ENCODE measurements around the gene GRIN2C.
"Not testable (repeated sequence)": the region's sequence is repeated elsewhere in the genome, so short reads cannot be mapped to it uniquely, and the experiment has no call there.

Gene GRIN2C

DNA sequence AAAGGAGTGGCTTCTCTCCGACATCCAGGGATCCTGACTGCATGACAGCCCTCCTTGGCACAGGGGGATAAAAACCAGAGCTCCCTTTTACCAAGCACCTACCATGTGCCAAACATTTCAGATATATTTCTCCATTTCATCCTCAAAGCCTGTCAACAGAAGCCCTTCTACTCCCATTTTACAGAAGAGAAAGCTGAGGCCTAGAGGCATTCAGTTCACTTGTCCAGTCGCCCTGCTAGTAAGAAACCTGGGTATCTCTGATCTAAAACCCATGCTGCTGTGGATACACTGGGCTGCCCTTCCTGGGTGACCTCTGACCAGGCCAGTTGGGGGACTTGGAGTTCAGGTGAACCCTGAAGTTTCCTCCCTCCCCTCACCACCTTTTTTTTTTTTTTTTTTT is 19.0 kb upstream of the GRIN2C start:
- DNase-seq = no peak

DNA sequence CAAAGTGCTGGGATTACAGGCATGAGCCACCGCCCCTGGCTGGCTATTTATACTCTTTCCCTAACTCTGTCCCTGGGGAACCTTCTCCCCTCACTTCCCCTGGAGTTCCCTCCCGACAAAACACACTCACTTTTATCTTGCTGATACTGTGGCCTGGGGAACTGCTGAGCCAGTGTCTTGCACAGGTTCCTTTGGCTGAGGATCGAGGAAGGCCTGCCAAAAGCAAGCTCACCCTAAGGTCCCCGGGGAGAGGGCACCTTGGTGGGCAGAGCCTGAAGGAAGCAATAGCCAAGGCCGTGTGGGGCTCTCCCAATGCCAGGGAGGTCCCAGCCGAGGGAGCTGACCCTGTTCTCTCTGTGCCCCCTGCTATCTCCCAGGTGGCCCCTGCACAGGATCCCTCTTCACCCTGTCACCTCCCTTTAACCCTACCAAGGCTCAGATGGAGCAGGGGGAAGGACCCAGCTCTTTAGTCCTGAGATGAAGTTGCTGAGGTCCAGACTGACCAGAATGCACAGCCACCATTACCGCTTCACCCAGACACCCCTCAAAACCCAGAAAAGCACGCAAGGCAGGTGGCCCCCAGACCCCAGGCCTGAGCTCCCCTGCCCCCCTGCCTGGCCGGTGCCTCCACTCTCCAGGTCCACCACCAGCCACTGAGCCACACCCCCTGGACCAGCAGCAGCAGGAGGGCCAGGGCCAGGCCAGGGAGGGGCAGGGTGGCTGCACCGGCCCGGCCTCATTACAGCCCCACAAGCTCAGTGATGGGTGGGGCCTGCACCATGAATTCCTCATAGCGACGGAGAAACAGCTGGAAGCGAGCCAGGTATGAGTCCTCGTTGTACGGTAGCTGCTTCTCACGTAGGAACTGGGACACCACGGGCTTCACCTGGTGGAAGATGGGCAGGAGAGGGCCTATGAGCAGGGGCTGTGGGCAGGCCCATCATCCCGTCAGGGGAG is 18.2 kb upstream of the GRIN2C start:
- no peak for DNase-seq

DNA sequence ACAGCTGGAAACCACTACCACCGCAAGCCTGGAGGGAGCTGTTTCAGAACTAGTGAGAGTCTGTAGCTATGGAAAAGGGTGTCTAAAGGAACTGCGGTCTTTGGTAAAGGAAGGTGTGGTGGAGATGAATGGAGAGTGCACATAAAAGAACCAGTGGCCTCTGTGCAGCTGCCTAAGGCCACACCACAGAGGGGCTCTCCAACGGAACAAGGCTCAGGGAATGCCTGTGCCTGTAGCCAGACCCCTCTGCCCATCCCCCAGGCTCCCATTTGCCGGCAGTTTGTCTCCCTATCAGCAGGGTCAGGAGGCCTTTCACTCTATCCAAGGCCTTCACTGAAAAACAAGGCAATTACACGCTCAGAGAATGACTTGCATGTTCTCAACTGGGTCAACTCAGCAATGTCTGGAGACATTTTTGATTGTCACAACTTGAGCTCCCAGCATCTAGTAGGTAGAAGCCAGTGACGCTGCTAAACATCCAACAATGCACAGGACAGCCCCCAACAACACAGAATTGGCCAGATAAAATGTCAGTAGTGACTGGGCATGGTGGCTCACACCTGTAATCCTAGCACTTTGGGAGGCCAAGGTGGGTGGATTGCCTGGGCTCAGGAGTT is 16.4 kb upstream of the GRIN2C start:
- no peak for DNase-seq

DNA sequence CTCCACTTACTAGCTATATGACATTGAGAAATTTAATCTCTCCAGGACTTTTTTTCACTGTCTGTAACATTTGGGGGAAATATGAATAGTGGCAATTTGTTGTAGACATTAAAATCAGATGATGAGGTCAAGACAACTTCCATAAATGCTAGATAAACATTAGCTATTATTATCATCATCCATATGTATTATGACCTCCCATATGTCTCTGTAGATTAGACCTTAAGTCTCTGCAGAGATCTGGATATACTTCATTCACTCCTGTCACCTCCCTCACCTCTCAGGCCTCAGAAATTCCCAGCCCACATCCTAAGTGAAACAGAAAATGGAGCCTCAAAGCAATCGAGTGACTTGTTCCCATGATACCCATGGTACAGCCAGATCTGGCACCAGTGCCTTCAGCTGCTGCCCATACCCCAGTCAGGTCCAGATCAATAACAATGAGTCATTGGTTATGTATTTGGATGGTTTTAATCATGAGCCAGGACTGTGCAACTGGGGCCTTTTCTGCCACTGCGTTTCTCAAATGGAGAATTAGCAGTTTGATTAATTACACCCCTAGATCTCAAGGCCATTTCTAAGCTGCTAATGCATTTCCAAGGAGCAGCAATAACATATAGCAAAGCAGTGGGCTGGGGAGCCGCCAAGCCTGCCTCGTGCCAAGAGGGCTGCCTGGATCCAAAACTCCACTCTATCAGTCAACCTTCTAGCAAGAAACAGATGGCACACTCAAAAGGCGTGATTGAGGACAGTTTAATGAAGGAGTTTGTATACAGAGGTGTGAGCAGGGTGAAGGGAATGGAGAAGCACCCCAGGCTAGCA is 15.7 kb upstream of the GRIN2C start:
- no peak for DNase-seq

DNA sequence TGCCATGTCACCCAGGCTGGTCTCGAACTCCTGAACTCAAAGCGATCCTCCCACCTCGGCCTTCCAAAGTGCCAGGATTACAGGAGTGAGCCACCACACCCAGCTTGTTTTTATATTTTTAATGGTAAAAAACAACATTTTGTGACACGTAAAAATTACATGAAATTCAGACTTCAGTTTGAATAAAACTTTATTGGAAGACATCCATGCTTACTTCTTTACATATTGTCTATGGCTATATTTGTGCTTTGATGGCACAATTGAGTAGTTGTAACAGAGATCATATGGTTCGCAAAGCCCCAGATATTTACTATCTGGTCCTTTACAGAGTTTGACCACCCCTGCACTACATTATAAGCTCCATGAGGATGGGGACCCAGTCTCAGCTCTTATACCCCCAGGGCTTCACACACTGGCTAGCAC is 14.9 kb upstream of the GRIN2C start:
- no peak for DNase-seq

DNA sequence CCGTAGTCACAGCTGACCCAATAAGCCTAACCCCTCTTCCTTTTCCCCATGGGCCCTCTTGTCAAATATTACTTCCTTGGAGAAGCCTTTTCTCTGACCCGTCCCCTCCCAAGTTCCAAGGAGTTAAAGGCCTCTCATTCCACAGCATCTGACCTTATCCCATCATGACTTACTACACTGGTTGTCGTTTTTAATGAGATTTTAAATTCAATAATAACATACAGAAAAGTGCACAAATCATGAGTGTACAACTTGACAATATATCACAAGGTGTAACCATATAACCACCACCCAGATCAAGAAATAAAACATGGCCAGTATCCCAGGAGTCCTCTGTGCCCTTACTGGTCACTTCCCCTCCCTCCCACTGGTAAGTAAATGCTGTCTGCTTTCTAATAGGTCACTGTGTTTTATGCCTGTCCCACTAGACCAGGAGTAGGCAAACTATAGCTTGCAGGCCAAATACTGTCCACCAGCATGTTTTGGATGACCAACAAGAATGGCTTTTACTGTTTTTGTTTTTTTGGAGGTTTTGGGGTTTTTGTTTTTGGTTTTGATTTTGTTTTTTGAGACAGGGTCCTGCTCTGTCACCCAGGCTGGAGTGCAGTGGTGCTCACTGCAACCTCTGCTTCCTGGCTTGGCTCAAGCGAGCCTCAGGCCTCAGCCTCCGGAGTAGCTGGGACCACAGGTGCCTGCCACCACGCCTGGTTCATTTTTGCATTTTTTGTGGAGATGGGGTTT is 14.4 kb upstream of the GRIN2C start:
- DNase-seq = no peak

DNA sequence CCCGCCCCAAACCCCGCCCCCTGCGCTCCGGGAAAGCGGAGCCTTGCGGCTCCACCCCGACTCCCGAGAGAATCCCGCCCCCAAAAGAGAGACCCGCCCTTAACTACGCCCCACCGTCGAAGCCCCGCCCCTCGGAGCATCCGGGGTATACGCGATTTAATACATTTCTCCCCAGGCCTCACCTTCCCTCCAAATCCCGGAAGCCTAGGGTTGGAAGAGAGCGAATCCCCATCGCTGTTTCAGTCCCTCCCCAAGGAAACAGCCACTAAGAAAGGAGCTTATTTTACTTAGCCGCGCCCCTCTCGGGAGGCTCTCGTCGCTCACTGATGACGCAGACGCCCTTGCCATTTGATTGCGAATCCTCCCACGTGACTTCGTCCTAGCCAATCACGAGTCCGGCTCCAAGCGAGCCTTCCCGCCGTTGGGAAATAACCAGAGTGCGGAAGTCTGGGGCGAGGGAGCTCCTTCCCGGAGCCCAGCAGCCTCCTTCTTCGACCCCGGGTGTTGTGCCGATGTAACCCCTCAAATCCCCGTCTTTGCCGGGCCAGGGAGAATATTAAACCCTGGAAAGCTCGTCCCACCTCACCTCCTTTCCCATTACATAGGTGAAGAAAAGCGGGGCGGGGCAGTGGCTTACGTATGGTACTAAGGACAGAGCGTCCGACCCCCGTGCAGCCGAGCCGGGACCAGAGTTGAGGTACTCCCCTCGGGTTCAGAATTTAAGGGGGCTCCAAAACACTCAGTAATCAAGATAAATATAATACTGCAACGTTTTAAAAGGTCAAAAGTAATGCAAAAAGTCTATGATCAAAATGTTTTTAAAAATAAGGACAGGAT is 13.6 kb upstream of the GRIN2C start:
- peak; percentile 98 to 100 for DNase-seq

DNA sequence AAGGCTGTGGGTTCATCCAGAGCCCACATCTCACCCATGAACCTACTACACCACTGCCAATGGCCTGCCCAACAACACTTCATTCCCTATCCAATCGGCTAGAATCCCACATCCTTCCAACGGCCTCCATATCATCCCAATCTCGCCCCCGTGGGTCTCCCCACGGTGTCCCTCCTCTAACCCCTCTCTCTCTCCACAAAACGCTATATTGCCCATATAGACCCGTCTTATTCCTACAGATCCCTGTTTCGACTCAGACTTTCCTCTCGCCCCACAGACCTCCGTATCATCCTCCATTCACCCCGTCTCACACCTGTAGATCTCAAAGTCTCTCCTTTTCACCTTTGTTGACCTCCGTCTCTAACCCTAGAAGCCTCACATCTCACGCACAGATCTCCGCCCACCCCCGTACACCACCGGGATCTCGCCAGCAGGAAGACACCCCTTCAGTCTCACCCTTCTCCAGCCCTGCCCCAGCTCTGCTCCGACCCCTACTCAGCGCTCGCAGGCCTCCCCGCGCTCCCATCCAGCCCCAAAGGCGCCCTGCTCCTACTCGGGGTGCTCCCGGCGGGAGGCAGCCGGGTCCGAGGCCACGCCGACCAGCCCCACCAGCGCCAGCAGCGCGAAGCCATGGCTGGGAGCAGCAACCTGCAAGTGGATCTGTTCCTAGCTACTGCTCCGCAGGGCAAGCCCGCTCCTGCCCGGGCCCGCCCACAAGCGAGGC is 12.8 kb upstream of the GRIN2C start, which contains the start of gene FDXR:
FDXR (minus strand) TSS at position 682 of the 724 bp plus-strand sequence; CDS start at position 632, 50 bp downstream.
- DNase-seq = no peak

DNA sequence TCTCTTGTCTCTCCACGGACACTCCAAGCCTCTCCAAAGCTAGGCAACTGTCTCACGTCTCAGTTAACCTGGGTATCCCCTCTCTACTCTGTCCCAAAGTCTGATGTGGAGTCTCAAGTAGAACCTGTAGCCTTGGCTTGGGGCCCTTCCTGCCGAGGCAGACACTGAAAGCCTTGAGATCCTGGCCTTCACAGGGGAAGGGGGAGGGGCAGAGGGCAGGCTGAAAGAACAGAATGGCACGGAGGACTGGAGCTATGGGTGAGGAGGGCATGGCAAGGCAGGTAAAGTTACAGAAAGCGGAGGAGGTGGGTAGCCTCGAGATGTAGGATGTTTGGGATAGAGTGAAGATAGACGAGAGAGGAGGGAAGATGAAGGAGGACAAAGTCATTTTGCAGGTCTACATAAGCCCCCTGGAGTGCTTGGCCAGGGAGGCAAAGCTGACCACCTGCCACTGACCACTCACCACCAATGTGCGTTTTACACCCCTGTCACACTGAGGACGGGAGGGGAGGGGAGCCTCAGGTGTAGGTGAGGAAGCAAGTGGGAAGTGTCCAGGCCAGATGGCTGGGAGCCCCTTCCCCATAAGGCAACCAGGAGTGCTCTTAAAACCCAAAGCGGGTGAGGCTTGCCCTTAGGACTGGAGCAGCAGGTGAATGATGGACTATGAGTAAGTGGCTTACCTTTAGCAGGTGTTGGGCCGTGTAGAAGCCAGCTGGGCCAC is 11.8 kb upstream of the GRIN2C start:
- no peak for DNase-seq

DNA sequence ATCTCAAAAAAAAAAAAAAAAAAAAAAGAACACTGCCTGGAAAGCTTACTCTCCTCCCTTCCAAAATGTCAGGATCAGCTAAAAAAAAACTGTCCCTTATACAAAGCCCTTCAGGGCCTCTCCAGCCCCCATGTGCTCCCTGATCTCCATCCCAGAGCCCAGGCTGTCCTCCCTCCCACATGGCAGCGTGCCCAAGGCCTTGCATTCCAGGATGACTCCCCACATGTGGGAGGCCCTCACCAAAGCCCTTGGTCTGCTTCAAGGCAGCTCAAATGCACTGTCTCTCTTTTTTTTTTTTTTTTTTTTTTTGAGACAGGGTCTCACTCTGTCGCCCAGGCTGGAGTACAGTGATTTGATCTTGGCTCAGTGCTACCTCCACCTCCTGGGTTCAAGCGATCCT is 10.8 kb upstream of the GRIN2C start:
- DNase-seq = no peak

DNA sequence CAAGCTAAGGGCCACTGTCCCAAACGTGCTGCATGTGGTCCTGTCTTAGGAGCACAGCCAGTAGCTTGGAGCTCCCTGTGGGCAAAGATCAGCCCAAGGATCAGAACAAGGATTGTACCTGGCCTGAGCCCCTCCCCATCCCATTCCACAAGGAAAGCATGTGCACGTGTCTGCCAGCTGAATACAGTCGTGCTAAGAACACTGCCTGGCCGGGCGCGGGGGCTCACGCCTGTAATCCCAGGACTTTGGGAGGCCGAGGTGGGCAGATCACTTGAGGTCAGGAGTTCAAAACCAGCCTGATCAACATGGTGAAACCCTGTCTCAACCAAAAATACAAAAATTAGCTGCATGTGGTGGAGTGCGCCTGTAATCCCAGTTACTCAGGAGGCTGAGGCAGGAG is 10.3 kb upstream of the GRIN2C start:
- DNase-seq = not testable (repeated sequence)

DNA sequence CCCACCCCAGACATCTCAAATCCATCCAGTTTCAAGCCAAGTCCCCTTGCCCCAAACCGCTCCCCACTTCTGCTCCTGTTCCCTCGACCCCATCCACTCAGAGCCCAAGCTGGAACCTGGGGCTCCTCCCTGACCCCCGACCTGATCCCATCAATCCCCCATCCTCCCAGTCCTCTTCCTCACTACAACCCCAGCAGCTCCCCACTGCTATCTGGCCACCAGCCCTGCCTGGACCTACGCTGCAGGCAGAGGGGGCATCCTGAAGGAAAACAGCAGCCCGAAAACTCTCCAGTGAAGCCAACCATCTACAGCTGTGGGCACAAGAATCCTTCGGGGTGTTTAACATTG is 9.2 kb upstream of the GRIN2C start:
- DNase-seq = no peak

DNA sequence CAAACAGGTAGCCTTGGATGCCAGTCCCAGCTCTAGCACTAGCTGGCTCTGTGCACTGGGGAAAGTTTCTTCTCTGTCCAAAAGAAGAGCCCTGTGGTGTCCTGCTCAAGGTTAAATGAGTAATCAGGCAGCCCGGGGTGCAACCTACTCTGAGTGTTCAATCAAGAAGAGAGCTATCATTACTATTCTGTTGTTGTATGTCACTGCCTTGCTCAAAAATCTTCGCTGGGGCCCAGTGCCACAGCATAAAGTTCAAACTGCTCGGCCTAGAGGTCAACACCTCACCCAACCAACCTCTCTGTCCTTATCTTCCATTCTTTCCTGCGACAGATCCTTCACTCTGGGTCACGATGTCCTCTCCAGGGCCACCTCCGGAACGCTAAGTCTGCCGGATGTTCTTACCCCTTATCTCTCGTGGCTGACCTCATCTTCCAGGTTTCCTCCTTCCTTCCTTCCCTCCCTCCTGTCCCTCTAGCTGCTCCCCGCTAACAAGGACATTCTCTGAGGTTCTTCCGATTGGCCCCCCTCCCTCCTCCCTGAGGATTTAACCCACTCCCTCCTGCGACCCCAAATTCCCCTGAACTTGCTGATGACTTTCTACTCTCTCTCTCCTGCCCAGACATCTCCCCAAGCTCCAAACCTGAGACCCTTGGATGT is 8.7 kb upstream of the GRIN2C start:
- no peak for DNase-seq

DNA sequence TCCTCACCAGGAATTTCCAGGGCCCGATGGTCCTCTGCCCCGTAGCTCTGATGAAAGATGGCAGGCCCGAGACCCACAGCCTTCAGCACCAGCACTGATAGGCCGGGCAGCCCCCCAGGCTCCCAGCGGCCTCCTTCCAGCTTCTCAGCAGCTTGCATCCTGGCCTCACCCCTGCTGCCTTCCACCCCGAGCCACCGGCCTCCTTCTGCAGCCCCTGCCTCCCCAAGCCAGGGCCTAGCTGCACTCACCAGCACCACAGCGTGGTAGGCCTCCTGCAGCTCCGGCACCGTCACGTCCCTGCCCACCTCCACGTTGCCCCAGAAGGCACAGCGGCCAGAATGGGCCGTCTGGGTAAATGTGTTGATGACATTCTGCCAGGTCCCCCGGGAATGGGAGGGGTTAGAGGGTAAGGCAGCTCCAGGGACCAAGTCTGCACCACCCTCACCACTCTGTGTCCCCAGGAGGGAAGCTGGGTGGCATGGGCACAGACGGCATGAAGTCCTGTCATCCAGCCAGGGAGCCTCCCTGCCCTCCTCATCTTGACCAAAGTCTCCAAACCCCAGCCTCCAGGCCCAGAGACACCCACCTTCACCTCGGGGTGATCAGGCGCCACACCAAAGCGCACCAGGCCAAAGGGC is 6.6 kb upstream of the GRIN2C start:
- no peak for DNase-seq

DNA sequence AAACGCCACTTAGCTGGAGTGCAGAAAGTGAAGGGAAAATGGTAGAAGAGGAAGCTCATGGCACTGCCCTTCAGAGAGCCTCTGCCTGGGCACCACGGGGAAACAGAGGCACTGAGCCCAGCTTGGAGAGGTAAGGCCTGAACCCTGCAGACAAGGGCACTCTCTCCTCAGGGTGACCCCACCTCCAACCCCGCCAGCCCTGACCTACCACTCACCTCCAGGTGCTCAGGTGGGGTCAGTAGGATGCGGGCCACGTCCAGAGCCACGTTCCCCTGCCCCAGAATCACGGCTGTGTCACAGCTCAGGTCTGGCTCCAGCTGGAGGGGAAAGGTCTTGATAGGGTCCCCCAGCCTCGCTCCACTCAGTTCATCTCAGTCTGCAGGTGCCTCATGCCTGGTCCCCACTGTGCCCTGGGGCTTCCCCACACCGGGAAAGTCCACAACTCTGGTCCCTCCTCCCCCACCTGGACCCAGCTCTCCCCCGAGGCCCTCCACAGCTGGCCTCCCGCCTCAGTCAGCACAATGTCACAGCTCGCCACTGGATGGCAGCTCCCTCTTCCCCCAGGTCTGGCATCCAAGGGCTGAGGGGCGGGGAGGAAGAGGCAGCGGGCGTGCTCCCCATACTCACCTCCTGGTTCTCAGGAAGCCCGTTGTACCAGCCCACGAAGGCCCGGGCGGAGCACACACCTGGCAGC is 6.0 kb upstream of the GRIN2C start:
- no peak for DNase-seq

DNA sequence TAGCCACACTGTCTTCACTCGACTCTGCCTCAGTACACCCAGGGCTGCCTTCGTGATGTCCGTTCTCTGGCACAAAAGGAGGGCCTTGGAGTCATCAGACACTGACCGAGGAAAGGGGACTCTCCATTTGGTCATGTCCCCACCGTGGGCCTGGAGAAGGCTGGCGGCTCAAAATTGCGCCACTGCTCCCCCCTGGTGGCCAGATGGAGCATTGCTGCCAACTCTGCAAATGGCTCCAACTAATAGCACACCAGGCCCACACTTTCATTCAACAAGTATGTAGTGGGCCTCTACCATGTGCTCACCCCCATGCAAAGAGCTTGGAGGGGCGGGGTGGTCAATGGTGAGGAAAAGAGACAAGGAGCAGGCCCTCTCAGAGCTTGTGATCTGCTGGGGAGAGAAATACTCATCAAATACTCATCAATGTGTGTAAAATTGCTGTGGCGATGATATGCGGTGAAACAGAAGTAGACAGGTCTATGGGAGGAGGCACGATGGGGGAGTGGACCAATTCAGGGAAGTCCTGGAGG is 5.2 kb upstream of the GRIN2C start:
- peak; percentile 22 to 43 for DNase-seq

DNA sequence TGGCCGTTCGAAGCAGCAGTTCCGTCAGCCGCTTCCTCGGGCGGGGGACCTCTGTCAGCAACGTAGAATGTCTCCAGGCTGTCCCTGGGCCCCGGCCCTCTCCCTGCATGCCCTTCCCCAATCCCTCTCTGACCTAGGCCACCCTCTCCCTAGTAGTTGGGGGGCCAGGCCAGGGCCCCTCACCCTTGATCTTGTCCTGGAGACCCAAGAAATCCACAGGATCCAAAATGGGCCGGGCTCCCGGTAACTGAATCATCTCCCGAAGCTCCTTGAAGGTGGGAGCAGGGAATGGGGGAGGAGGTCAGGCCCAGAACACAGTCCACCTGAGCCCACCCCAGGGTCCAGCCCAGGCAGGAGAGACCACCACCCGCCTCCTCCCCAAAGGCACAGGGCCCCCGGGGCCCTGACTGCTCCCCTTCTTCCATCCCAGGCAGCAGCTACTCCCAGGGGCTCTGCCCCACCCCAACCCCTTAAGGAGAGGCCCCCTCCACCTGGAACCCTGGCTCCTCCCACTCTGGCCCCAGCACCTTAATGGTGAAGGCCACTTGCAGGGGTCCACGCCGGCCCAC is 4.7 kb upstream of the GRIN2C start:
- no peak for DNase-seq
